Loucy (cell line): ENCODE measurements around the gene LRRC4C.

Experiments used
- CTCF ChIP-seq: fragments of 200-600 bp; sonication (generic); conservative IDR thresholded peaks from 2 replicates; pipeline ENCODE4 v1.5.1; 2014; ENCODE audit warnings: mild to moderate bottlenecking, antibody characterized with exemption, low read length
- EZH2phosphoT487 ChIP-seq: fragments of 200-600 bp; IDR thresholded peaks from 2 replicates; pipeline ENCODE4 v1.6.1; 2018; ENCODE audit warnings: antibody characterized with exemption, mild to moderate bottlenecking, moderate library complexity, borderline replicate concordance

GRCh38 chr11:41431784-41432183, 27.7 kb downstream of the LRRC4C start:
- TF ChIP-seq CTCF = peak; percentile 64
- no peak for TF ChIP-seq EZH2phosphoT487
